Ishikawa (cell line): Measurements from ENCODE around the gene ATP2C1.

ENCODE experiments used
- CEBPB ChIP-seq: IDR thresholded peaks from 2 replicates; pipeline ENCODE4 v1.6.1; 2012
- FOXM1 ChIP-seq: IDR thresholded peaks from 2 replicates; pipeline ENCODE4 v1.6.1; 2012; ENCODE audit warnings: low read depth, borderline replicate concordance
- TEAD4 ChIP-seq: IDR thresholded peaks from 2 replicates; pipeline ENCODE4 v1.6.1; 2012
- YY1 ChIP-seq: IDR thresholded peaks from 2 replicates; pipeline ENCODE4 v1.6.1; 2012; ENCODE audit warnings: low read depth

GRCh38 chr3:130850843-130851242 is 43.0 kb upstream of the ATP2C1 start:
- TF ChIP-seq TEAD4: no peak
- no peak for TF ChIP-seq FOXM1
- TF ChIP-seq YY1: no peak
- no peak for TF ChIP-seq CEBPB
